ENCODE measurements around the gene ASPM.

DNA sequence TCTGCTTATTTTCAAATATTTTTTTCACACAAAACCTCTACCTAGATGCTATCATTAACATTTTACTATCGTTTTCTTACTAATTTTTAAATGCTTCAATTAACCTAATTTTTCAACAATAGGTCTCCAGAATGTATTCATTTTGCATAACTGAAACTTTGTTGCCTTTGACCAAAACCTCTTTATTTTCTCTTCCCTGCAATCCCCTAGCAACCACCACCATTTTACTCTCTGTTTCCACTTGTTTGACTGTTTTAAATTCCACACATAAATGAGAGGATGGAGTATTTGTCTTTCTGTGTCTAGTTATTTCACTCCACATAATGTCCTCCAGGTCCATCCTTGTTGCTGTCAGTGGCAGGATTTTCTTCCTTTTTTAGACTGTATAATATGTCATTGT, 69.9 kb downstream of the ASPM start:
- TF ChIP-seq, protein P1, sequence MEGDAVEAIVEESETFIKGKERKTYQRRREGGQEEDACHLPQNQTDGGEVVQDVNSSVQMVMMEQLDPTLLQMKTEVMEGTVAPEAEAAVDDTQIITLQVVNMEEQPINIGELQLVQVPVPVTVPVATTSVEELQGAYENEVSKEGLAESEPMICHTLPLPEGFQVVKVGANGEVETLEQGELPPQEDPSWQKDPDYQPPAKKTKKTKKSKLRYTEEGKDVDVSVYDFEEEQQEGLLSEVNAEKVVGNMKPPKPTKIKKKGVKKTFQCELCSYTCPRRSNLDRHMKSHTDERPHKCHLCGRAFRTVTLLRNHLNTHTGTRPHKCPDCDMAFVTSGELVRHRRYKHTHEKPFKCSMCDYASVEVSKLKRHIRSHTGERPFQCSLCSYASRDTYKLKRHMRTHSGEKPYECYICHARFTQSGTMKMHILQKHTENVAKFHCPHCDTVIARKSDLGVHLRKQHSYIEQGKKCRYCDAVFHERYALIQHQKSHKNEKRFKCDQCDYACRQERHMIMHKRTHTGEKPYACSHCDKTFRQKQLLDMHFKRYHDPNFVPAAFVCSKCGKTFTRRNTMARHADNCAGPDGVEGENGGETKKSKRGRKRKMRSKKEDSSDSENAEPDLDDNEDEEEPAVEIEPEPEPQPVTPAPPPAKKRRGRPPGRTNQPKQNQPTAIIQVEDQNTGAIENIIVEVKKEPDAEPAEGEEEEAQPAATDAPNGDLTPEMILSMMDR (IDR thresholded peaks at IDR 0.05): no peak
- TF ChIP-seq, protein P2, sequence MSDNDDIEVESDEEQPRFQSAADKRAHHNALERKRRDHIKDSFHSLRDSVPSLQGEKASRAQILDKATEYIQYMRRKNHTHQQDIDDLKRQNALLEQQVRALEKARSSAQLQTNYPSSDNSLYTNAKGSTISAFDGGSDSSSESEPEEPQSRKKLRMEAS (IDR thresholded peaks at IDR 0.05): no peak
- TF ChIP-seq RCOR1 (IDR thresholded peaks at IDR 0.05; ENCODE audit: low read depth, low read length) (no peak), SREBF2 (IDR thresholded peaks at IDR 0.05) (no peak), EP300 (IDR thresholded peaks at IDR 0.05) (no peak), ZSCAN20 (CRISPR knock-in tag; IDR thresholded peaks at IDR 0.05) (no peak), RAD21 (conservative IDR thresholded peaks at IDR 0.05 in 1 of 2, IDR thresholded peaks at IDR 0.05 in 1 of 2) (no peak), POLR2A (IDR thresholded peaks at IDR 0.05; ENCODE audit: low read length) (no peak)
- TF ChIP-seq, protein P3, sequence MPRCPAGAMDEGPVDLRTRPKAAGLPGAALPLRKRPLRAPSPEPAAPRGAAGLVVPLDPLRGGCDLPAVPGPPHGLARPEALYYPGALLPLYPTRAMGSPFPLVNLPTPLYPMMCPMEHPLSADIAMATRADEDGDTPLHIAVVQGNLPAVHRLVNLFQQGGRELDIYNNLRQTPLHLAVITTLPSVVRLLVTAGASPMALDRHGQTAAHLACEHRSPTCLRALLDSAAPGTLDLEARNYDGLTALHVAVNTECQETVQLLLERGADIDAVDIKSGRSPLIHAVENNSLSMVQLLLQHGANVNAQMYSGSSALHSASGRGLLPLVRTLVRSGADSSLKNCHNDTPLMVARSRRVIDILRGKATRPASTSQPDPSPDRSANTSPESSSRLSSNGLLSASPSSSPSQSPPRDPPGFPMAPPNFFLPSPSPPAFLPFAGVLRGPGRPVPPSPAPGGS (IDR thresholded peaks at IDR 0.05): no peak
- TF ChIP-seq, protein P4, sequence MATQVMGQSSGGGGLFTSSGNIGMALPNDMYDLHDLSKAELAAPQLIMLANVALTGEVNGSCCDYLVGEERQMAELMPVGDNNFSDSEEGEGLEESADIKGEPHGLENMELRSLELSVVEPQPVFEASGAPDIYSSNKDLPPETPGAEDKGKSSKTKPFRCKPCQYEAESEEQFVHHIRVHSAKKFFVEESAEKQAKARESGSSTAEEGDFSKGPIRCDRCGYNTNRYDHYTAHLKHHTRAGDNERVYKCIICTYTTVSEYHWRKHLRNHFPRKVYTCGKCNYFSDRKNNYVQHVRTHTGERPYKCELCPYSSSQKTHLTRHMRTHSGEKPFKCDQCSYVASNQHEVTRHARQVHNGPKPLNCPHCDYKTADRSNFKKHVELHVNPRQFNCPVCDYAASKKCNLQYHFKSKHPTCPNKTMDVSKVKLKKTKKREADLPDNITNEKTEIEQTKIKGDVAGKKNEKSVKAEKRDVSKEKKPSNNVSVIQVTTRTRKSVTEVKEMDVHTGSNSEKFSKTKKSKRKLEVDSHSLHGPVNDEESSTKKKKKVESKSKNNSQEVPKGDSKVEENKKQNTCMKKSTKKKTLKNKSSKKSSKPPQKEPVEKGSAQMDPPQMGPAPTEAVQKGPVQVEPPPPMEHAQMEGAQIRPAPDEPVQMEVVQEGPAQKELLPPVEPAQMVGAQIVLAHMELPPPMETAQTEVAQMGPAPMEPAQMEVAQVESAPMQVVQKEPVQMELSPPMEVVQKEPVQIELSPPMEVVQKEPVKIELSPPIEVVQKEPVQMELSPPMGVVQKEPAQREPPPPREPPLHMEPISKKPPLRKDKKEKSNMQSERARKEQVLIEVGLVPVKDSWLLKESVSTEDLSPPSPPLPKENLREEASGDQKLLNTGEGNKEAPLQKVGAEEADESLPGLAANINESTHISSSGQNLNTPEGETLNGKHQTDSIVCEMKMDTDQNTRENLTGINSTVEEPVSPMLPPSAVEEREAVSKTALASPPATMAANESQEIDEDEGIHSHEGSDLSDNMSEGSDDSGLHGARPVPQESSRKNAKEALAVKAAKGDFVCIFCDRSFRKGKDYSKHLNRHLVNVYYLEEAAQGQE (IDR thresholded peaks at IDR 0.05): no peak
- TF ChIP-seq, protein P5, sequence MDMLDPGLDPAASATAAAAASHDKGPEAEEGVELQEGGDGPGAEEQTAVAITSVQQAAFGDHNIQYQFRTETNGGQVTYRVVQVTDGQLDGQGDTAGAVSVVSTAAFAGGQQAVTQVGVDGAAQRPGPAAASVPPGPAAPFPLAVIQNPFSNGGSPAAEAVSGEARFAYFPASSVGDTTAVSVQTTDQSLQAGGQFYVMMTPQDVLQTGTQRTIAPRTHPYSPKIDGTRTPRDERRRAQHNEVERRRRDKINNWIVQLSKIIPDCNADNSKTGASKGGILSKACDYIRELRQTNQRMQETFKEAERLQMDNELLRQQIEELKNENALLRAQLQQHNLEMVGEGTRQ (IDR thresholded peaks at IDR 0.05): no peak
